HG03108 (cell line): ENCODE data around the gene GNG7.
"Not testable (repeated sequence)": the region's sequence is repeated elsewhere in the genome, so short reads cannot be mapped to it uniquely, and the experiment has no call there.

Experiments
- ATAC-seq: cut with Tn5 transposase; IDR thresholded peaks from one replicate; pipeline ENCODE4 v1.9.1; 2021; ENCODE audit warnings: moderate library complexity; ENCODE audit not compliant: unreplicated experiment

The GNG7 gene

GRCh38 chr19:2606774-2607173 lies 95.7 kb downstream of the GNG7 start:
- ATAC-seq: not testable (repeated sequence)

GRCh38 chr19:2605889-2606288 lies 96.6 kb downstream of the GNG7 start:
- ATAC-seq: not testable (repeated sequence)

GRCh38 chr19:2604747-2605329 lies 97.7 kb downstream of the GNG7 start:
- ATAC-seq: no peak

GRCh38 chr19:2603334-2603733 lies 99.2 kb downstream of the GNG7 start:
- no peak for ATAC-seq

- no peak for ATAC-seq
Measured at GRCh38 chr19:2602391-2603181, 99.9 kb downstream of the GNG7 start.

- no peak for ATAC-seq
Measured at GRCh38 chr19:2600914-2601870, 101.3 kb downstream of the GNG7 start.

GRCh38 chr19:2594319-2594718 lies 108.2 kb downstream of the GNG7 start:
- ATAC-seq: no peak

GRCh38 chr19:2592824-2593223 lies 109.7 kb downstream of the GNG7 start:
- ATAC-seq: no peak

GRCh38 chr19:2591537-2592291 lies 110.8 kb downstream of the GNG7 start:
- no peak for ATAC-seq

- ATAC-seq: no peak
Measured at GRCh38 chr19:2590630-2591399, 111.7 kb downstream of the GNG7 start.

- no peak for ATAC-seq
Measured at GRCh38 chr19:2589441-2589840, 113.1 kb downstream of the GNG7 start.

- no peak for ATAC-seq
Measured at GRCh38 chr19:2588081-2588777, 114.3 kb downstream of the GNG7 start.

GRCh38 chr19:2587001-2587719 lies 115.3 kb downstream of the GNG7 start:
- ATAC-seq: no peak

GRCh38 chr19:2586196-2586595 lies 116.3 kb downstream of the GNG7 start:
- ATAC-seq: no peak

- ATAC-seq: no peak
Measured at GRCh38 chr19:2584002-2584401, 118.5 kb downstream of the GNG7 start.

- no peak for ATAC-seq
Measured at GRCh38 chr19:2582984-2583956, 119.2 kb downstream of the GNG7 start.

- ATAC-seq: not testable (repeated sequence)
Measured at GRCh38 chr19:2580396-2580795, 122.1 kb downstream of the GNG7 start.
